ENCODE measurements around the gene RALY. TPM values are rescaled to one million over a fixed set of nuclear protein-coding genes. Genes with fewer than 3 reads are reported as not detected.

The RALY gene
- total and polyA plus RNA-seq, 10 of the 15 experiments (the other 5 are each of a cell fraction or from before 2014, with no cell fraction given) = 1.2 to 246 (median 137) TPM

DNA sequence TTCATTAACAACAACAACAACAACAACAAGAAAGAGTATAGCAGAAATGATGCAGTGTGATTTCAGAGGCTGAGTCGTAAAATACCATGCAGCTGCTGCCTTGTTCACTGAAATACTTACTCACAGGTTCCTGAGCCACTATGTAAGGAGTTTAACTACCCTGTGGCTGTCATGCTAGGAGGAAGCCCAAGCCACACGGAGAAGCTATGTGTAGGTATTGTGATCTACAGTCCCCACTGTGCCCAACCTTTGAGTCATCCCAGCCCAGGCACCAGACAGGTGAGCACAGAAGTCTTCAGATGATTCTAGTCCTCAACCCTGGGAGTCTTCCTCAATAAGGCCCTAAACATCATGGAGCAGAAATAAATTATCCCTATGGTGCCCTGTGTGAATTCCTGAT is 14.6 kb upstream of the RALY start:
- H2AFZ ChIP-seq (ENCODE audit: control insufficient read depth, low read depth, low read length) = no peak overlapping the region
- no peaks in the 10 kb centered on the region for H3K4me1 ChIP-seq (ENCODE audit: control insufficient read depth, insufficient read depth, low read length)
- ChIA-PET SMC1A (ENCODE audit: uncharacterized antibody, unreplicated experiment) (no interaction called here), CTCF (no interaction called here), POLR2A (no interaction called here), RAD21 (ENCODE audit: unreplicated experiment) (no interaction called here)
- H3K36me3 ChIP-seq (ENCODE audit: control insufficient read depth in 2 of 2, insufficient read depth in 2 of 2, low read length in 1 of 2) = no peaks in the 10 kb centered on the region
- no peak overlapping the region for H3K9ac ChIP-seq (ENCODE audit: control insufficient read depth, insufficient read depth, low read length)
- no peak for ATAC-seq
- H3K4me3 ChIP-seq = no peak overlapping the region
- no TSS peak for BruUV-seq (replicated peaks)
- 16% methylated on average over 2 of the region's 2 CpGs for WGBS (ENCODE audit: insufficient coverage, insufficient replicate concordance, low lambda C conversion rate, missing lambda C conversion rate)
- H3K79me2 ChIP-seq (ENCODE audit: control insufficient read depth, insufficient read depth, low read length) = no peaks in the 10 kb centered on the region
- TF ChIP-seq TCF12 (IDR thresholded peaks at IDR 0.05; ENCODE audit: low read depth, low read length) (no peak), REST (IDR thresholded peaks at IDR 0.05; ENCODE audit: low read depth, low read length) (no peak), BCLAF1 (IDR thresholded peaks at IDR 0.05) (no peak)
- in situ Hi-C loops (cut with MboI) (no loop called here), intact Hi-C loops (cut with micrococcal nuclease; ENCODE audit: unreplicated experiment) (no loop called here)
- no peak overlapping the region for H3K4me2 ChIP-seq (ENCODE audit: control insufficient read depth, insufficient read depth)
- H3K27me3 ChIP-seq (replicated peaks in 1 of 2; ENCODE audit: control insufficient read depth in 2 of 2, insufficient read depth in 2 of 2, low read length in 1 of 2) = peaks cover 2% of the 10 kb centered on the region in 2 experiments; a peak in 2 of 4 replicates
- H3K9me3 ChIP-seq (replicated peaks; ENCODE audit: control insufficient read depth, insufficient read depth, low read length) = no peaks in the 10 kb centered on the region
- H3K27ac ChIP-seq (ENCODE audit: control insufficient read depth, insufficient read depth) = no peak overlapping the region
- H4K20me1 ChIP-seq (ENCODE audit: control insufficient read depth, insufficient read depth) = no peaks in the 10 kb centered on the region
- FAIRE-seq = no peak
- no peak for DNase-seq (ENCODE audit: low read depth, low spot score)

Measured in GM12878 (cell line).